H9 (cell line): ENCODE results near the gene DEK. TPM values are rescaled to one million over a fixed set of nuclear protein-coding genes. Genes with fewer than 3 reads are reported as not detected.

Source experiments
- DNase-seq: peaks from one replicate; pipeline ENCODE4 v3.0.0-alpha.2; 2017
- H2AFZ ChIP-seq: one replicate; pipeline ENCODE4 v1.6.1; 2013; ENCODE audit warnings: mild to moderate bottlenecking, low read length, control low read depth, moderate library complexity
- H2AK5ac ChIP-seq: 2 replicates; pipeline ENCODE4 v1.6.1; 2013; ENCODE audit warnings: low read length, control low read depth, mixed read lengths; ENCODE audit not compliant: insufficient read length
- H2BK120ac ChIP-seq: one replicate; pipeline ENCODE4 v1.6.1; 2013; ENCODE audit warnings: low read depth, mild to moderate bottlenecking, low read length, control low read depth, inconsistent platforms; ENCODE audit not compliant: poor library complexity, severe bottlenecking
- H2BK12ac ChIP-seq: 2 replicates; pipeline ENCODE4 v1.6.1; 2013; ENCODE audit warnings: low read length, control low read depth, mixed read lengths, low read depth; ENCODE audit not compliant: insufficient read length
- H2BK15ac ChIP-seq: 2 replicates; pipeline ENCODE4 v1.6.1; 2013; ENCODE audit warnings: low read depth, low read length, control low read depth
- H2BK20ac ChIP-seq: one replicate; pipeline ENCODE4 v1.6.1; 2013; ENCODE audit warnings: low read depth, mild to moderate bottlenecking, low read length, control low read depth, inconsistent platforms; ENCODE audit not compliant: poor library complexity, severe bottlenecking
- H2BK5ac ChIP-seq: 2 replicates; pipeline ENCODE4 v1.6.1; 2013; ENCODE audit warnings: low read length, control low read depth, mixed read lengths; ENCODE audit not compliant: insufficient read length
- H3K14ac ChIP-seq: 2 replicates; pipeline ENCODE4 v1.6.1; 2013; ENCODE audit warnings: low read length, control low read depth; ENCODE audit not compliant: insufficient read depth
- H3K18ac ChIP-seq: 2 replicates; pipeline ENCODE4 v1.6.1; 2013; ENCODE audit warnings: low read depth, mild to moderate bottlenecking, mixed read lengths, low read length, control low read depth; ENCODE audit not compliant: insufficient read length
- H3K23ac ChIP-seq: 2 replicates; pipeline ENCODE4 v1.6.1; 2013; ENCODE audit warnings: low read length, control low read depth, mixed read lengths, low read depth; ENCODE audit not compliant: insufficient read length
- H3K23me2 ChIP-seq: 2 replicates; pipeline ENCODE4 v1.6.1; 2013; ENCODE audit warnings: low read depth, mild to moderate bottlenecking, mixed read lengths, low read length, control low read depth; ENCODE audit not compliant: insufficient read length, poor library complexity, severe bottlenecking
- H3K27ac ChIP-seq: 2 replicates; pipeline ENCODE4 v1.5.1; 2013; ENCODE audit warnings: low read length, control low read depth, mixed read lengths, low read depth; ENCODE audit not compliant: insufficient read length
- H3K27me3 ChIP-seq: 2 replicates; pipeline ENCODE4 v1.6.1; 2013; ENCODE audit warnings: low read length, control low read depth, inconsistent platforms; ENCODE audit not compliant: insufficient read depth
- H3K4ac ChIP-seq: 2 replicates; pipeline ENCODE4 v1.6.1; 2013; ENCODE audit warnings: low read depth, mild to moderate bottlenecking, control low read depth, inconsistent platforms, low read length, moderate library complexity
- H3K4me1 ChIP-seq: 2 replicates; pipeline ENCODE4 v1.6.1; 2013; ENCODE audit warnings: low read length, control low read depth, inconsistent platforms; ENCODE audit not compliant: insufficient read depth
- H3K4me2 ChIP-seq: 2 replicates; pipeline ENCODE4 v1.6.1; 2013; ENCODE audit warnings: low read length, control low read depth, mixed read lengths; ENCODE audit not compliant: insufficient read length, insufficient read depth
- H3K56ac ChIP-seq: 2 replicates; pipeline ENCODE4 v1.6.1; 2013; ENCODE audit warnings: low read depth, mild to moderate bottlenecking, mixed read lengths, low read length, control low read depth; ENCODE audit not compliant: insufficient read length
- H3K79me1 ChIP-seq: 2 replicates; pipeline ENCODE4 v1.6.1; 2013; ENCODE audit warnings: low read depth, mild to moderate bottlenecking, moderate library complexity, low read length, control low read depth, inconsistent platforms; ENCODE audit not compliant: insufficient read depth, poor library complexity, severe bottlenecking
- H3K79me2 ChIP-seq: 2 replicates; pipeline ENCODE4 v1.6.1; 2013; ENCODE audit warnings: low read length, control low read depth, inconsistent platforms; ENCODE audit not compliant: insufficient read depth
- H3K9ac ChIP-seq: 2 replicates; pipeline ENCODE4 v1.6.1; 2013; ENCODE audit warnings: low read length, control low read depth, mixed read lengths; ENCODE audit not compliant: insufficient read length; ENCODE audit errors: extremely low read depth
- H3K9me3 ChIP-seq: one replicate; pipeline ENCODE4 v1.6.1; 2013; ENCODE audit warnings: low read depth, low read length, inconsistent platforms; ENCODE audit not compliant: control insufficient read depth
- H3T11ph ChIP-seq: one replicate; pipeline ENCODE4 v1.6.1; 2013; ENCODE audit warnings: mild to moderate bottlenecking, low read length, control low read depth, inconsistent platforms
- H4K20me1 ChIP-seq: one replicate; pipeline ENCODE4 v1.6.1; 2013; ENCODE audit not compliant: control insufficient read depth, insufficient read length, insufficient read depth
- H4K5ac ChIP-seq: 2 replicates; pipeline ENCODE4 v1.6.1; 2013; ENCODE audit warnings: low read depth, mild to moderate bottlenecking, mixed read lengths, low read length, control low read depth; ENCODE audit not compliant: insufficient read length
- H4K8ac ChIP-seq: replicated peaks from 2 replicates; pipeline ENCODE4 v1.6.1; 2013; ENCODE audit warnings: low read length, control low read depth, mixed read lengths, low read depth; ENCODE audit not compliant: insufficient read length
- H4K91ac ChIP-seq: 2 replicates; pipeline ENCODE4 v1.6.1; 2013; ENCODE audit warnings: low read depth, mild to moderate bottlenecking, moderate library complexity, mixed read lengths, low read length, control low read depth; ENCODE audit not compliant: insufficient read length
- H3K27ac Mint-ChIP-seq, 3 experiments: 2 replicates in 2 of 3; 3 replicates in 1 of 3; pipeline ENCODE4 v1.8.0; 2020 to 2021; ENCODE audit warnings: mixed read lengths in 3 of 3, mild to moderate bottlenecking in 1 of 3, moderate library complexity in 1 of 3
- H3K27me3 Mint-ChIP-seq: 2 replicates; pipeline ENCODE4 v1.8.0; 2021; ENCODE audit warnings: low read depth, mild to moderate bottlenecking, moderate library complexity, mixed read lengths
- H3K36me3 Mint-ChIP-seq, 3 experiments: 2 replicates in 2 of 3; 3 replicates in 1 of 3; pipeline ENCODE4 v1.8.0; 2020 to 2021; ENCODE audit warnings: low read depth in 3 of 3, mixed read lengths in 3 of 3; ENCODE audit not compliant: insufficient read depth in 1 of 3
- H3K4me1 Mint-ChIP-seq, 2 experiments: 2 replicates each; pipeline ENCODE4 v1.8.0; 2020; ENCODE audit warnings: mixed read lengths in 2 of 2
- H3K4me3 Mint-ChIP-seq, 2 experiments: 2 replicates in 1 of 2; 3 replicates in 1 of 2; pipeline ENCODE4 v1.8.0; 2020 to 2021; ENCODE audit warnings: mild to moderate bottlenecking in 2 of 2, mixed read lengths in 2 of 2, moderate library complexity in 1 of 2
- H3K9me3 Mint-ChIP-seq, 2 experiments: 2 replicates in 1 of 2; 3 replicates in 1 of 2; pipeline ENCODE4 v1.8.0; 2020; ENCODE audit warnings: mild to moderate bottlenecking in 2 of 2, mixed read lengths in 2 of 2, moderate library complexity in 1 of 2
- WGBS: extraction: QIAGEN DNeasy Blood & Tissue Kit; methylation state at CpG from one replicate; pipeline ENCODE4 v1.1.7; 2013; ENCODE audit warnings: missing lambda C conversion rate, low lambda C conversion rate, mixed read lengths; ENCODE audit not compliant: insufficient read length; ENCODE audit errors: extremely low coverage; 5-methylcytosine and 5-hydroxymethylcytosine counted together
- total RNA-seq: library from RNA; stranded (reverse); gene quantifications from 2 replicates; pipeline ENCODE4 v1.2.1, GENCODE V29; 2021
- TF ChIP-seq, protein P1 (sequence below): fragments of 200-600 bp; sonication (generic); conservative IDR thresholded peaks from 3 replicates; pipeline ENCODE4 v1.8.0; 2021; ENCODE audit warnings: antibody characterized with exemption, mild to moderate bottlenecking

The DEK gene
- total RNA-seq, 1 experiment from 2014 or later: 217 TPM

DNA sequence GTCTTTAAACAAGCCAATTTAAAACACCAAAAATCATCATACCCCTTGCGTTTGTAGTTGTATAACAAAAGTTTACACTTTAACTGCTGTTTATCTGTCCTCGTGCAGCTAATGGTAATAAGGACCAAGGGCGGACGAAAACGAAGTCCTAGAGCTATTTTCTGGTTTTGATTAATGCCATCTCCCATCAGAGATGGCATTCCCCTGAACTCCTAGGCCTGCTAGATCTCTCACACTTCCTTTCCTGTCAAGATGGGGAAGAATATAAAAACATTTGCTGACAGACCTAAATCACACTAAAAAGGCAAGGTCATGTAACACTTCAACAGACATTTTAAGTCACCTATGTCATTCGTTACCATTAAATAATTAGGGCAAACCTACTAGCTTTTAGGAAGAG, 9.5 kb downstream of the DEK start:
- no peaks in the 10 kb centered on the region for H3K27me3 Mint-ChIP-seq

More for the DNA sequence above, 9.5 kb downstream of the DEK start:
- Histone ChIP-seq H3K14ac (no peak overlapping the region), H3K27me3 (no peaks in the 10 kb centered on the region), H2BK20ac (no peak overlapping the region), H3K4me1 (no peaks in the 10 kb centered on the region), H3K27ac (no peak overlapping the region), H4K20me1 (no peaks in the 10 kb centered on the region), H3K4me2 (no peak overlapping the region), H2AFZ (no peak overlapping the region), H4K5ac (no peak overlapping the region), H3K79me1 (peaks cover 4% of the 10 kb centered on the region), H3K79me2 (peaks cover 16% of the 10 kb centered on the region), H2AK5ac (no peak overlapping the region), H3K9me3 (no peaks in the 10 kb centered on the region), H3K23me2 (no peaks in the 10 kb centered on the region), H3K18ac (no peak overlapping the region), H3T11ph (no peak overlapping the region), H2BK12ac (no peak overlapping the region), H4K8ac (no peak overlapping the region), H2BK5ac (no peak overlapping the region), H3K23ac (no peak overlapping the region), H3K56ac (no peak overlapping the region), H4K91ac (no peak overlapping the region), H3K9ac (no peak overlapping the region), H2BK120ac (no peak overlapping the region), H3K4ac (no peak overlapping the region), H2BK15ac (no peak overlapping the region)
- TF ChIP-seq, protein P1, sequence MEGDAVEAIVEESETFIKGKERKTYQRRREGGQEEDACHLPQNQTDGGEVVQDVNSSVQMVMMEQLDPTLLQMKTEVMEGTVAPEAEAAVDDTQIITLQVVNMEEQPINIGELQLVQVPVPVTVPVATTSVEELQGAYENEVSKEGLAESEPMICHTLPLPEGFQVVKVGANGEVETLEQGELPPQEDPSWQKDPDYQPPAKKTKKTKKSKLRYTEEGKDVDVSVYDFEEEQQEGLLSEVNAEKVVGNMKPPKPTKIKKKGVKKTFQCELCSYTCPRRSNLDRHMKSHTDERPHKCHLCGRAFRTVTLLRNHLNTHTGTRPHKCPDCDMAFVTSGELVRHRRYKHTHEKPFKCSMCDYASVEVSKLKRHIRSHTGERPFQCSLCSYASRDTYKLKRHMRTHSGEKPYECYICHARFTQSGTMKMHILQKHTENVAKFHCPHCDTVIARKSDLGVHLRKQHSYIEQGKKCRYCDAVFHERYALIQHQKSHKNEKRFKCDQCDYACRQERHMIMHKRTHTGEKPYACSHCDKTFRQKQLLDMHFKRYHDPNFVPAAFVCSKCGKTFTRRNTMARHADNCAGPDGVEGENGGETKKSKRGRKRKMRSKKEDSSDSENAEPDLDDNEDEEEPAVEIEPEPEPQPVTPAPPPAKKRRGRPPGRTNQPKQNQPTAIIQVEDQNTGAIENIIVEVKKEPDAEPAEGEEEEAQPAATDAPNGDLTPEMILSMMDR: no peak
- WGBS: no CpG with 5 or more reads among the region's 6 CpGs
- Mint-ChIP-seq H3K27ac (peak overlapping the region in 2 of 3 experiments; percentile 6 to 64; a peak in 2 of 7 replicates), H3K9me3 (no peaks in the 10 kb centered on the region), H3K4me3 (no peak overlapping the region), H3K36me3 (peaks cover 63 to 87% (median 70%) of the 10 kb centered on the region in 3 experiments), H3K4me1 (peaks cover 14 to 19% of the 10 kb centered on the region in 2 experiments)
- no peak for DNase-seq
